Pancreas (tissue), 10 donors: ENCODE measurements around the gene ZNF207. TPM values are rescaled to one million over a fixed set of nuclear protein-coding genes. Genes with fewer than 3 reads are reported as not detected.

ENCODE experiments used
- ATAC-seq, 4 donors: fragments of 200-7000 bp; cut with Tn5 transposase; one replicate each; pipeline versions ENCODE4 v1.8.0 to v1.9.1; 2020; ENCODE audit warnings: mild to moderate bottlenecking in 4 of 4, moderate library complexity in 4 of 4
- DNase-seq, 6 donors: peaks; one replicate each; pipeline ENCODE4 v3.0.0-alpha.2; 2020
- FAIRE-seq: peaks from 2 replicates; lab custom pipeline; 2012; peaks lifted over from hg19 to GRCh38; lab: Jason Lieb, UNC
- H3K27ac ChIP-seq, 4 donors: fragments of 200-600 bp; sonication (generic); 1 replicate in 3 of 4; 2 replicates in 1 of 4; pipeline versions ENCODE4 v1.5.0 to v1.8.0; 2020
- H3K27me3 ChIP-seq, 4 donors: fragments of 200-600 bp; one replicate each; pipeline ENCODE4 v1.8.0; 2021
- H3K36me3 ChIP-seq, 3 donors: fragments of 200-600 bp; sonication (generic) in 1 of 3; one replicate each; pipeline versions ENCODE4 v1.5.0 to v1.8.0; 2020 to 2021
- H3K4me1 ChIP-seq, 3 donors: fragments of 200-600 bp; one replicate each; pipeline ENCODE4 v1.8.0; 2021
- H3K4me3 ChIP-seq, 4 donors: fragments of 200-600 bp; sonication (generic) in 2 of 4; one replicate each; pipeline versions ENCODE4 v1.5.0 to v1.8.0; 2020 to 2021
- H3K9me3 ChIP-seq, 4 donors: fragments of 200-600 bp; one replicate each; pipeline ENCODE4 v1.8.0; 2021
- CTCF ChIP-seq, 4 donors: fragments of 200-600 bp; sonication (generic) in 3 of 4; IDR thresholded peaks; one replicate each; pipeline versions ENCODE4 v1.5.0 to v1.8.0; 2021; ENCODE audit warnings: antibody characterized with exemption in 4 of 4
- WGBS, 2 donors: extraction: QIAGEN DNeasy Blood & Tissue Kit; methylation state at CpG; one replicate each; pipeline ENCODE4 v1.1.7; 2013; 5-methylcytosine and 5-hydroxymethylcytosine counted together
- intact Hi-C, 3 donors: fragments of 100-400 bp; cut with DNase I; formaldehyde crosslinking; loops; one replicate each; pipeline versions ENCODE4 v1.11.1 to v1.14.2; 2022
- microRNA-seq, 2 donors: library from miRNA; unstranded; fragments of <30 nt; microRNA quantifications; one replicate each; pipeline versions ENCODE4 to v1.1.0, GENCODE V29; 2019 to 2020
- polyA plus RNA-seq, 2 donors: library from polyadenylated mRNA; stranded (reverse); fragments of 200-250 nt; gene quantifications; one replicate each; pipeline ENCODE4 v1.2.3, GENCODE V29; 2013
- total RNA-seq, 6 donors: library from RNA; stranded (reverse); fragmentation: NEBNext Ultra II Directional in 4 of 6; extraction: Animal tissue kit (Norgen Biotek cat#: 25700) in 4 of 6; gene quantifications; one replicate each; pipeline versions ENCODE4 v1.2.1 to v1.2.4, GENCODE V29; 2021 to 2023
- donor health status: healthy with polysubstance abuse.
- donor health status: DM: no; HTN: no; CAD: no; lungs with moderate emphysema.
- donor health status: DM: no; HTN: no; CAD: no.
- donor health status: control.
- donor health status: control.
- donor health status: Bipolar disorder and iron deficiency.
- donor health status: DM: yes; HTN: yes; CAD: no.
- donor health status: DM: no; HTN: no; CAD: no.
- donor health status: DM: no; HTN: no; CAD: no.
- donor health status: DM: yes; HTN: yes; CAD: no.

The ZNF207 gene
- total and polyA plus RNA-seq, 8 donors: 35.1 to 82.4 (median 44.2) TPM

GRCh38 chr17:32426894-32427293, 76.9 kb downstream of the ZNF207 start:
- no peak for TF ChIP-seq CTCF (IDR thresholded peaks at IDR 0.05)
- ATAC-seq (no peak), DNase-seq (no peak), FAIRE-seq (peak; percentile 26)
- Histone ChIP-seq H3K9me3 (no peaks in the 10 kb centered on the region), H3K27me3 (no peaks in the 10 kb centered on the region), H3K27ac (no peak overlapping the region), H3K4me3 (no peak overlapping the region), H3K36me3 (no peaks in the 10 kb centered on the region), H3K4me1 (no peaks in the 10 kb centered on the region)
- intact Hi-C loops: no loop called here
- WGBS, 2 donors: 60 to 69% methylated on average over 4 of the region's 4 CpGs

- Histone ChIP-seq H3K36me3 (no peaks in the 10 kb centered on the region), H3K4me1 (no peaks in the 10 kb centered on the region), H3K27me3 (no peaks in the 10 kb centered on the region), H3K9me3 (no peaks in the 10 kb centered on the region), H3K4me3 (no peak overlapping the region), H3K27ac (no peak overlapping the region)
- FAIRE-seq (no peak), DNase-seq (no peak), ATAC-seq (no peak)
- 81 to 89% methylated on average over 2 of the region's 2 CpGs for WGBS, 2 donors
- no peak for TF ChIP-seq CTCF (IDR thresholded peaks at IDR 0.05)
- intact Hi-C loops: no loop called here
Observed at GRCh38 chr17:32429598-32429997, 79.6 kb downstream of the ZNF207 start.

Small RNA genes lying within 50 kb of the gene (microRNA-seq; reads per million reads assigned to microRNA genes)
- gene MIR632: 0 reads per million in 2 donors

Other genes with a start within 250 kb of the ZNF207 start
- gene RHOT1, start 207.7 kb upstream of the ZNF207 start, total RNA-seq: 10 to 100 TPM; 11.6 to 19.2 (median 14.4) TPM
- 10 to 100 TPM; 22.8 to 26.7 TPM for gene RHOT1, start 207.7 kb upstream of the ZNF207 start, polyA plus RNA-seq
- under 1 TPM; 0.12 to 0.75 (median 0.47) TPM for gene RHBDL3, start 84.3 kb upstream of the ZNF207 start, total RNA-seq
- 1 to 10 TPM in 1 of 2 donors, under 1 TPM in 1; 0.34 to 1.8 TPM for gene RHBDL3, start 84.3 kb upstream of the ZNF207 start, polyA plus RNA-seq
- 10 to 100 TPM in 2 of 6 donors, 1 to 10 TPM in 4; 6.3 to 13.4 (median 8.3) TPM for gene C17orf75, start 8.0 kb upstream of the ZNF207 start, total RNA-seq
- gene C17orf75, start 8.0 kb upstream of the ZNF207 start, polyA plus RNA-seq: 10 to 100 TPM in 1 of 2 donors, 1 to 10 TPM in 1; 8.2 to 17.5 TPM
- 10 to 100 TPM; 22.1 to 39.4 (median 32.7) TPM for gene PSMD11, start 94.4 kb downstream of the ZNF207 start, total RNA-seq
- 10 to 100 TPM; 23.5 to 35.6 TPM for gene PSMD11, start 94.4 kb downstream of the ZNF207 start, polyA plus RNA-seq
- gene CDK5R1, start 136.8 kb downstream of the ZNF207 start, total RNA-seq: 1 to 10 TPM in 2 of 6 donors, under 1 TPM in 4; 0.46 to 1.7 (median 0.88) TPM
- gene CDK5R1, start 136.8 kb downstream of the ZNF207 start, polyA plus RNA-seq: 1 to 10 TPM; 1.5 to 5.1 TPM